Mesenchymal stem cell (in vitro differentiated cells and primary cell): ENCODE results near the gene SLC16A13.
"Not testable (repeated sequence)": the region's sequence is repeated elsewhere in the genome, so short reads cannot be mapped to it uniquely, and the experiment has no call there.

Experiments
- DNase-seq: peaks from one replicate; pipeline ENCODE4 v3.0.0-alpha.2; 2013
- H2AFZ ChIP-seq: one replicate; pipeline ENCODE4 v1.6.1; 2013; ENCODE audit warnings: low read depth, mild to moderate bottlenecking, control low read depth, inconsistent platforms, low read length, moderate library complexity
- H2AK5ac ChIP-seq: 2 replicates; pipeline ENCODE4 v1.6.1; 2013; ENCODE audit warnings: low read length, moderate library complexity, mild to moderate bottlenecking, inconsistent platforms; ENCODE audit not compliant: severe bottlenecking
- H2BK120ac ChIP-seq: one replicate; pipeline ENCODE4 v1.6.1; 2013; ENCODE audit warnings: low read depth, mild to moderate bottlenecking, inconsistent platforms, low read length, moderate library complexity
- H2BK12ac ChIP-seq, 2 experiments: one replicate each; pipeline ENCODE4 v1.6.1; 2013; ENCODE audit warnings: inconsistent platforms in 2 of 2, low read length in 2 of 2, mild to moderate bottlenecking in 2 of 2, moderate library complexity in 2 of 2, control low read depth in 1 of 2
- H2BK15ac ChIP-seq: one replicate; pipeline ENCODE4 v1.6.1; 2013; ENCODE audit warnings: mild to moderate bottlenecking, low read depth, inconsistent platforms; ENCODE audit not compliant: poor library complexity, severe bottlenecking
- H2BK5ac ChIP-seq: 2 replicates; pipeline ENCODE4 v1.6.1; 2013; ENCODE audit warnings: low read depth, mild to moderate bottlenecking, low read length, control low read depth, inconsistent platforms; ENCODE audit not compliant: poor library complexity, severe bottlenecking
- H3K14ac ChIP-seq, 2 experiments: one replicate each; pipeline ENCODE4 v1.6.1; 2013; ENCODE audit warnings: inconsistent platforms in 2 of 2, low read length in 2 of 2, control low read depth in 1 of 2, mild to moderate bottlenecking in 1 of 2, moderate library complexity in 1 of 2
- H3K18ac ChIP-seq, 2 experiments: one replicate each; pipeline ENCODE4 v1.6.1; 2013; ENCODE audit warnings: inconsistent platforms in 2 of 2, low read length in 2 of 2, control low read depth in 1 of 2, low read depth in 1 of 2, mild to moderate bottlenecking in 1 of 2
- H3K23ac ChIP-seq, 2 experiments: one replicate each; pipeline ENCODE4 v1.6.1; 2013; ENCODE audit warnings: inconsistent platforms in 2 of 2, low read length in 2 of 2, mild to moderate bottlenecking in 2 of 2, moderate library complexity in 2 of 2, control low read depth in 1 of 2
- H3K27ac ChIP-seq: 2 replicates; pipeline ENCODE4 v1.5.1; 2013; ENCODE audit warnings: mild to moderate bottlenecking, moderate library complexity, low read length, control low read depth, inconsistent platforms; ENCODE audit not compliant: poor library complexity, severe bottlenecking
- H3K27me3 ChIP-seq, 2 experiments: 2 replicates each; pipeline versions ENCODE4 v1.6.1 to v1.7.0; 2013; ENCODE audit warnings: low read length in 2 of 2, mild to moderate bottlenecking in 2 of 2, moderate library complexity in 2 of 2, control low read depth in 1 of 2, inconsistent platforms in 1 of 2; ENCODE audit not compliant: control insufficient read depth in 1 of 2, insufficient read depth in 1 of 2
- H3K36me3 ChIP-seq, 2 experiments: 2 replicates each; pipeline versions ENCODE4 v1.6.1 to v1.7.0; 2013; ENCODE audit warnings: low read length in 2 of 2, control low read depth in 1 of 2, inconsistent platforms in 1 of 2, low read depth in 1 of 2, mild to moderate bottlenecking in 1 of 2; ENCODE audit not compliant: insufficient read depth in 2 of 2, control insufficient read depth in 1 of 2
- H3K4ac ChIP-seq, 2 experiments: one replicate each; pipeline ENCODE4 v1.6.1; 2013; ENCODE audit warnings: inconsistent platforms in 2 of 2, low read length in 2 of 2, mild to moderate bottlenecking in 2 of 2, moderate library complexity in 2 of 2, control low read depth in 1 of 2, low read depth in 1 of 2
- H3K4me1 ChIP-seq: 2 replicates; pipeline ENCODE4 v1.6.1; 2013; ENCODE audit warnings: low read depth, low read length, control low read depth; ENCODE audit not compliant: control insufficient read depth, insufficient read depth
- H3K4me2 ChIP-seq: 2 replicates; pipeline ENCODE4 v1.6.1; 2013; ENCODE audit warnings: low read length, mild to moderate bottlenecking, inconsistent platforms; ENCODE audit not compliant: poor library complexity, severe bottlenecking
- H3K4me3 ChIP-seq, 2 experiments: 2 replicates each; pipeline versions ENCODE4 v1.5.1 to v1.7.0; 2013; ENCODE audit warnings: low read length in 2 of 2, mild to moderate bottlenecking in 2 of 2, control low read depth in 1 of 2, low read depth in 1 of 2; ENCODE audit not compliant: insufficient read depth in 1 of 2
- H3K79me1 ChIP-seq: replicated peaks from 2 replicates; pipeline ENCODE4 v1.6.1; 2013; ENCODE audit warnings: mild to moderate bottlenecking, control low read depth, low read length, inconsistent platforms; ENCODE audit not compliant: poor library complexity, severe bottlenecking
- H3K9ac ChIP-seq: 2 replicates; pipeline ENCODE4 v1.7.0; 2013; ENCODE audit warnings: mild to moderate bottlenecking, low read length, moderate library complexity
- H3K9me3 ChIP-seq: 2 replicates; pipeline ENCODE4 v1.7.0; 2013; ENCODE audit warnings: mild to moderate bottlenecking, low read length; ENCODE audit not compliant: control insufficient read depth
- H4K8ac ChIP-seq: one replicate; pipeline ENCODE4 v1.6.1; 2013; ENCODE audit warnings: inconsistent platforms, mild to moderate bottlenecking, low read length, moderate library complexity
- H4K91ac ChIP-seq: one replicate; pipeline ENCODE4 v1.6.1; 2013; ENCODE audit warnings: mild to moderate bottlenecking, low read length, inconsistent platforms
- WGBS: methylation state at CpG from one replicate; pipeline ENCODE4 v1.1.7; 2013; ENCODE audit warnings: mixed read lengths; 5-methylcytosine and 5-hydroxymethylcytosine counted together

SLC16A13 gene

DNA sequence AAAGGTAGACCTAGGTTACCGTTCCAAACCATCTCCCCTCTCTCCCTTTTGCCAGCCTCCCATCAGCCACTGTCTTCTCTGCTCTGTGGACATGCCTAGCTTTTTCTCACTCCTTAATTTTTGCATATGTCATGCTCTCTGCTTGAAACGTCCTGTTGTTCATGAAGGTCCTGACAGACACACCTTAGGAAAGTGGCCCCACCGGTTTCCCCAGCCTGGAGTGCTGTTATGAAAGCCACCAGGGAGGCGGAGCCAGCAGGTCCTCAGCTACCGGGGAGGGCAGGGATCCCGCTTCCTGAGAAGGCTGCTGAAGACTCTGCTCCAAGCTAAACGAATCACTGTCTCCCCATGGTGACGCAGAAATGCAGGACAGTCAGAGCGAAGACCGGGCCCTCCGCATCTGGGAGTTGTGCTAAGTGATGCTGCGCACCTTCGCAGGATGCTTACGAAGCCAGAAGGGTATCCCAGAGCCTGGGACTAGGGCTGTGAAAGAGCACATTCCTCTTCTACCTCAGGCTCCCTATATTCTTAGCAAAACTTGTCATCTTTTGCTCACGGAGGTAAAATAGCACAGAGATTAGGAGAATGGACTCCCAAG is 10.4 kb downstream of the SLC16A13 start:
- Histone ChIP-seq H3K27me3 (peaks cover 50 to 71% of the 10 kb centered on the region in 2 experiments), H3K4ac (no peak overlapping the region), H3K14ac (no peak overlapping the region), H3K18ac (no peak overlapping the region), H3K4me3 (peak overlapping the region in 1 of 2 experiments; percentile 66), H4K8ac (no peak overlapping the region), H2BK12ac (no peak overlapping the region), H3K4me2 (peak overlapping the region; percentile 30), H3K27ac (no peak overlapping the region), H3K36me3 (no peaks in the 10 kb centered on the region), H2AK5ac (no peak overlapping the region), H3K23ac (no peak overlapping the region), H3K79me1 (no peaks in the 10 kb centered on the region), H2BK120ac (no peak overlapping the region), H3K9ac (peak overlapping the region; percentile 41), H2BK15ac (no peak overlapping the region), H3K4me1 (peaks cover 34% of the 10 kb centered on the region), H4K91ac (no peak overlapping the region), H3K9me3 (no peaks in the 10 kb centered on the region), H2AFZ (no peak overlapping the region), H2BK5ac (no peak overlapping the region)
- DNase-seq, result peak; percentile 63
- WGBS, result 15% methylated on average over 15 of the region's 15 CpGs

DNA sequence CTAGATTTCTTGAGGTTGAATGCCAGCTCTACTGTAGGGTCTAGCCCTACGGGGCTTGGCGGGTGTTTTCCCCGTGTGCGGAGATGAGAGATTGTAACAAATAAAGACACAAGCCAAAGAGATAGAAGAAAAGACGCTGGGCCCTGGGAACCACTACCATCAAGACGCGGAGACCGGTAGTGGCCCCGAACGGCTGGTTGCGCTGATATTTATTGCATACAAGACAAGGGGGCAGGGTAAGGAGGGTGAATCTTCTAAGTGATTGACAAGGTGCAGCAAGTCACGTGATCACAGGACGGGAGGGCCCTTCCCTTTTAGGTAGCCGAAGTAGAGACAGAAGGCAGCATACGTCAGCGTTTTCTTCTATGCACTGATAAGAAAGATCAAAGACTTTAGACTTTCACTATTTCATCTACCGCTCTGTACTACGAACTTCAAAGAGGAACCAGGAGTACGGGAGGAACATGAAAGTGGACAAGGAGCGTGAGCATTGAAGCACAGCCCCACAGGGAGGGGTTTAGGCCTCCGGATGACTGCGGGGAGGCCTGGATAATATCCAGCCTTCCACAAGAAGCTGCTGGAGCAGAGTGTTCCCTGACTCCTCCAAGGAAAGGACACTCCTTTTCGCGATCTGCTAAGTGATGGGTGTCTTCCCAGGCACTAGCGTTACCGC is 11.0 kb downstream of the SLC16A13 start:
- H2AFZ ChIP-seq, H4K91ac ChIP-seq, H2BK15ac ChIP-seq, H2BK120ac ChIP-seq, H2BK5ac ChIP-seq, H2AK5ac ChIP-seq, H4K8ac ChIP-seq, H3K27ac ChIP-seq, H3K18ac ChIP-seq, DNase-seq, H2BK12ac ChIP-seq, H3K14ac ChIP-seq, H3K23ac ChIP-seq, H3K4me2 ChIP-seq, H3K4ac ChIP-seq, H3K79me1 ChIP-seq, H3K36me3 ChIP-seq, H3K9me3 ChIP-seq: not testable (repeated sequence)
- 4% methylated on average over 22 of the region's 26 CpGs for WGBS
- Histone ChIP-seq H3K9ac (peak overlapping the region; percentile 41), H3K4me1 (peaks cover 30% of the 10 kb centered on the region), H3K27me3 (peaks cover 44 to 68% of the 10 kb centered on the region in 2 experiments), H3K4me3 (peak overlapping the region in 1 of 2 experiments; percentile 66)

DNA sequence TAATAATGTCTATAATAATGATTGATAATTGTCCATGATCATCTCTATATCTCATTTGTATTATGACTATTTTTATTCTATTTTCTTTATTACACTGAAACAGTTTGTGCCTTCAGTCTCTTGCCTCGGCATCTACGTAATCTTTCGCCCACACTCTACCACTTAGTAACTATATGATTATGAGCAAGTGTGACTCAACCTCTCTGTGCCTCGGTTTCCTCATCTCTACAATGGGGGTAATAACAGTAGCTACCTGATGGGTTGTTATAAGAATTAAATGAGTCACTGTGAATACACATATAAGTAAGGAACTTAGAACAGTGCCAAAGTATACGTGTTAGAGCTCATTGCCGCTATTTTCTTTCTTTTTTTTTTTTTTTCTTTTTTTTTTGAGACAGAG is 11.8 kb downstream of the SLC16A13 start:
- Histone ChIP-seq H3K27ac (no peak overlapping the region), H2AFZ (no peak overlapping the region), H2BK12ac (no peak overlapping the region), H3K27me3 (peaks cover 37 to 61% of the 10 kb centered on the region in 2 experiments), H3K18ac (no peak overlapping the region), H4K91ac (no peak overlapping the region), H3K23ac (no peak overlapping the region), H4K8ac (no peak overlapping the region), H3K4me3 (no peak overlapping the region), H3K36me3 (no peaks in the 10 kb centered on the region), H3K4me1 (peaks cover 23% of the 10 kb centered on the region), H3K9ac (no peak overlapping the region), H3K9me3 (no peaks in the 10 kb centered on the region), H3K14ac (no peak overlapping the region), H2BK15ac (no peak overlapping the region), H2BK120ac (no peak overlapping the region), H3K4me2 (no peak overlapping the region), H3K4ac (no peak overlapping the region), H2AK5ac (no peak overlapping the region), H2BK5ac (no peak overlapping the region), H3K79me1 (no peaks in the 10 kb centered on the region)
- no CpG with 5 or more reads among the region's 6 CpGs for WGBS
- DNase-seq, result no peak

DNA sequence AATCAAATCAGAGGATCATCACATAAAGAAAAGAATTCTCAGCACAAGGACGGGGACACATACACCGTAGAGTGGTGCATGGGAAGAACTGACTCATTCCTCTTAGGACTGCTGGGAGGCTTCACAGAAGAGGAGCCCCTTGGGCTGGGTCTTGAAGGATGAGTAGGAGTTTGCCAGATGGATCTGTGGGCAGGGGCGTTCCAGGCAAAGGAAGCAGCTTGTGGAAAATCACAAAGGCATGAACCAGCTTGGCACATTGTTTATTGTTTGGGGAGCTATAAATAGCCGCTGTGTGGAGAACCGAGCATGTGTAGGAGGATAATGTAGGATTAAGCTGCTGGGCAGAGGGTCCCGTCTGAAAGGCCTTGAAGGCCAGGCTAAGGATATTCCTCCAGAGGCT is 13.2 kb downstream of the SLC16A13 start:
- H2BK15ac ChIP-seq, result no peak overlapping the region
- no peak overlapping the region for H2AK5ac ChIP-seq
- DNase-seq, result peak; percentile 69
- no peaks in the 10 kb centered on the region for H3K9me3 ChIP-seq
- H3K4me2 ChIP-seq, result no peak overlapping the region
- peaks cover 26 to 56% of the 10 kb centered on the region in 2 experiments for H3K27me3 ChIP-seq
- H3K4me1 ChIP-seq, result peaks cover 10% of the 10 kb centered on the region
- H3K23ac ChIP-seq, result no peak overlapping the region
- no peak overlapping the region for H3K14ac ChIP-seq
- no peak overlapping the region for H2AFZ ChIP-seq
- H2BK5ac ChIP-seq, result no peak overlapping the region
- H2BK12ac ChIP-seq, result no peak overlapping the region
- no peaks in the 10 kb centered on the region for H3K36me3 ChIP-seq
- no peak overlapping the region for H3K9ac ChIP-seq
- H3K4me3 ChIP-seq, result no peak overlapping the region
- no peak overlapping the region for H4K8ac ChIP-seq
- no peak overlapping the region for H3K4ac ChIP-seq
- no peak overlapping the region for H4K91ac ChIP-seq
- WGBS, result 46% methylated on average over 5 of the region's 6 CpGs
- no peak overlapping the region for H2BK120ac ChIP-seq
- no peaks in the 10 kb centered on the region for H3K79me1 ChIP-seq
- no peak overlapping the region for H3K18ac ChIP-seq
- H3K27ac ChIP-seq, result no peak overlapping the region
